AML-193 (cell line): ENCODE results near the gene ABRACL.
"Not testable (repeated sequence)": the region's sequence is repeated elsewhere in the genome, so short reads cannot be mapped to it uniquely, and the experiment has no call there.

Source experiments
- DNase-seq, 2 experiments: peaks; one replicate each; lab custom pipeline; 2025; lab: John Stamatoyannopoulos, UW

The ABRACL gene

DNA sequence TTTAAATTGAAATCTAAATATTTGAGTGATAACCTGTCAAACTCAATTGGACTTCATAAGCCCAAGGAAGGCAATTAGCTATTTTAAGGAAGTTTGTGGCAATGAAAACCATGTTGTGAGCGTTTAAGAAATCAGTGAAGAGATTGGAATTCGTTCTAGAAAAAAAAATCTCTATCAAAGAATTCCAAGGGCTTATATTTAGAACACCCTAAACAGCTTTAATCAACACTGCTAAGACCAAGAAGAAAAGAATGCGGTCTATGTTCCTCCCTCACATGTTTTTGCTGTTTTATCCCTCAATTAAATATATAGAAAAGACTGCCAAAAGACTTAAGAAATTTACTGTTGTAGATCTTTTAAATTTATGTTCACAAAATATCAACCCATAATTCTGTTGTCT is 16.6 kb upstream of the ABRACL start:
- no peak for DNase-seq

DNA sequence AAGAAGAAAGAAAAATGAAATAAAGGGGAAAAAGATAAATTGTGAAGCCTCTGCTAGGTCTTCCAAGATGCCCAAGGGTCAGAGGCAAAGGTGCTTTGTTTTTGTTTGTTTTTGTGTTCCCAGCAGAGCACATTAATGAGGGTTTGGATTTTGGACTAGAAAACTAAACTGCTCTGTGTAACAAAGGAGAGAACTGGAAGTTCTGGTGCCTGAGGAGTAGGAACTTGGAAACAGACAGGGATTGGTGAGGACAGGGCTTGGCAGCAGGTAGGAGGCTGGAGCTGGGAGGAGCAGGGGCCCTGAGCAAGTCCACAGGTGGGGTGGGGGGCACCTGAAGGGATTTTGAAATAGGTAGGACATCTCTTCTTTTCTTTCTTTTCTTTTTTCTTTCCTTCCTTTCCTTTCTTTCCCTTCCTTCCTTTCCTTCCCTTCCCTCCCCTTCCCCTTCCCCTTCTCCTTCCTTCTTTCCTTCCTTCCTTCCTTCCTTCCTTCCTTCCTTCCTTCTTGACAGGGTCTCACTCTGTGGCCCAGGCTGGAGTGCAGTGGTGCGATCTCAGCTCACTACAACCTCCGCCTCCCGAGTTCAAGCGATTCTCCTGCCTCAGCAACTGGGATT is 15.3 kb upstream of the ABRACL start:
- DNase-seq, result no peak

GRCh38 chr6:139014945-139015344 is 13.6 kb upstream of the ABRACL start:
- no peak for DNase-seq

DNA sequence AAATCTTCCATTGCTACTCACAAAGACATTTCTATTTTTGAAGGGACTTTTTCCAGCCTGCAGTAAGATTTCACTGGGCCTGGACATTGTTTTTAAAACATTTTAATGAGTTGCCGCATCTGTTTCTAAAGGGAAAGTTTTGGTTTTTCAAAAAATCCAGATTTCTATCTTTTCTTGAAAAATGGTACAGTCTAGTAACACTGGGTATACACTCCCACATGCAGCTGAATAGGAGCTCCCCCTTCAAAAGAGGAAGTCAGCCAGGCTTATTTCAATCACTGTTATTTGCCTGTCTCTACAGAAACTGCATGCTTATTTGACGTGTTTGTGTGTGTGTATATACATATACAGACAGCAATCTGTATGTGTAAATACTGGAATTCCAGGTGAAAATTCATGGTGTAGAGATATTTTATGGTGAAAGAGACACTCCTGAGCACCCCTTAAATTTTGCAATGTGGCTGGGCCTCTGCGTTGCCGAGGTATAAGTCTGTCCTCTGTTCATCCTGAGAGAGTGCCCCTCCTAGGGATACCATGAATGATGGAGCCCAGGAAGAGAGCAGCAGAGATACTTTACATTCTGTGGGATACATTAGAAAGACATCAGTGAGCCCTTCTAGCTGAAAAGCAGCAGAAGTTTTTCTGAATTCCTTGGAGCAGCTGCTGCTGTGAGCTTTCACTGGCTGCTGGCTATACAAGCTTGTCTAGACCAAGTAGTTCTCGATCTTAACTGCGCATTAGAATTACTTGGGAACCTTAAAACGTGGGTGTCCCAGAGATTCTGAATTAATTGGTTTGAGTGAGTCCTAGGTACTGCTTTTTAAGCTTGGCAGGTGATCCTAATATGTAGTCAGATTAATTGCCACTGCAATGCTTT is 12.0 kb upstream of the ABRACL start:
- DNase-seq, result peak; percentile 58 to 78

GRCh38 chr6:139017227-139017626 is 11.3 kb upstream of the ABRACL start:
- DNase-seq, result no peak

GRCh38 chr6:139019722-139020121 is 8.8 kb upstream of the ABRACL start:
- DNase-seq, result peak; percentile 49 to 58

DNA sequence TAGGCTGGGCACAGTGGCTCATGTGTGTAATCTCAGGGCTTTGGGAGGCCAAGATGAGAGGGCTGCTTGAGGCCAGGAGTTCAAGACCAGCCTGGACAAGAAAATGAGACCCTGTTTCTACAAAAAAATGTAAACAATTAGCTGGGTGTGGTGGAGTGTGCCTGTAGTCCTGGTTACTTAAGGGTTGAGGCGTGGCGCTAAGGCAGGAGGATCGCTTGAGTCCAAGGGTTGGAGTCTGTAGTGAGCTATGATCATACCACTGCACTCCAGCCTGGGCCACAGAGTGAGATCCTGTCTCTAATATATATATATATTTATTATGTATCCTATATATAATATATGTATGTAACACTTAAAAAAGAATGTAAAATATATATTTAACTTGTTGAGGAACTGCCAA is 7.9 kb upstream of the ABRACL start:
- no peak for DNase-seq

- DNase-seq, result peak; percentile 55 to 67
Measured at GRCh38 chr6:139025416-139025815, 3.1 kb upstream of the ABRACL start.

DNA sequence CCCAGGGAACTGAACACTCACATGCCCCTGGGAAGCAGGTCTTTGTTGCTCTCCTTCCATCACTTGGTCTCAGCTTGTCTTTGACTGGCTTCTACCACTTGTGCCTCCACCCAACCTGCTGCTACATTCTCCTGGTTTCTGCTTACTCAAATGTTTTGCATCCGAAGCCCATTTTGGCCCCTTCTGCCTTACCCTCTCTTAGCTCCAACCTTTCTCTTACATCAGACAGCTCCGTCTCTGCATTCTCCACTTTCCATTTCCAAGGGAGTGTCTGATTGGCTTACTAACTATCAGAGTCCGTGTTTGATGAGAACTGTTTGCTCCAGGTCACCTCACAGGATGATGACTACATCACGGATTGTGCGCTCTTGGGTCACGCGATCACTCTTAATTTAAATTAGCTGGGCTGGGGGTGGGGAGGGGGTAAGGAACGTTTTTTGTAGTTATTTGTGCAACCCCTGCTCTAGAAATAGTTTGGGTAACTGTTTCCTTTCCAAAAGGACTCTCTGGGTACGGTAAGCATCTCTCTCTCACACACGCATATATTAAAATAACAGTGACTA is 844 bp upstream of the ABRACL start:
- DNase-seq, result peak; percentile 58

- peak in 1 of 2 experiments; percentile 48 for DNase-seq
Measured at GRCh38 chr6:139028215-139028657, 309 bp upstream of the ABRACL start.

- peak; percentile 74 to 83 for DNase-seq
Measured at GRCh38 chr6:139029470-139030227, 1.1 kb downstream of the ABRACL start.

DNA sequence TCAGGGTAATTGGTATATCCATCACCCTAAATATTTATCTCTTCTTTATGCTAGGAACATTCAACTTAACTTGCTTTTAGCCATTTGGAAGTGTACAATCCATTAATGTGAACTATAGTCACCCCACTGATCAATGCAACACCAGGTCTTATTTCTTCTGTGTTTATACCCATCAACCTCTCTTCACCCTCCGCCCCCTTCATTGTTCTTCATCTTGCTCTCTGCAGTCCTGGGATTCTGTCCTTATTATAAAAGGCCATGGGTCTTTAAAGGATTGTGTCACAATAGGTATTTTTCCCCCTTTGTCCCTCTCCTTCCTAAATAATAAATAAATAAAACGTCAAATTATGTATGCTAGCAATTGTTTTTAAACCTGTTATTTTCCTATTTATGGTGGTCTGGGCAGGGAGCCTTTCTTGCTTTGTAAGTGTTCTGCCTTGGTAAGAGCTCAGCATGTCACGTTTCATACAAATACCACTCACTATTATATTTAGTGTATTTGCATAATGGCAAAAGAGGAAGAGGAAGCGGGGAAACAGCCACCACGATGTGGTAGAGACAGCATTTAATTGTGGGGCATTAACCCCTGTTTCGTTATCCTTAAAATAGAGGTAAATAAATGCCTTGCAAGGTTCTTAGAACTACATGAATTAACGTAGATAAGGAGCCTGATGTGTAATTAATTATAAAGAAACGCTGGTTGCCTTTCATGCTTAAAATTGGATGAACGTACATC is 1.9 kb downstream of the ABRACL start:
- DNase-seq, result peak; percentile 90 to 92

DNA sequence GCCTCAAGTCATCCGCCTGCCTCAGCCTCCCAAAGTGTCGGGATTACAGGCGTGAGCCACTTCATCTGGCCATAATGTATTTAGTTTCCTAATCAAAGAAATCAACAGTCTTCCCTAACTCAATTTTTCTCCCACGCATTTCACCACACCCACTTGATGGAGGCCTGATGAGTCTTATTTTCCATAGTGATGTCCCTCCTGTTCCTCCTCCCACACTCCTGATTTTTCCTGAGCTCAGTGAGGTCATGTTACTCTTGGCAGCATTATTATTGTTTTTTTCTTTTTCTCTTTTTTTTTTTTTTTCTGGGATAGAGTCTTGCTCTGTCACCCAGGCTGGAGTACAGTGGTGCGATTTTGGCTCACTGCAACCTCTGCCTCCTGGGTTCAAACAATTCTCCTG is 8.9 kb downstream of the ABRACL start:
- DNase-seq, result no peak

- no peak for DNase-seq
Measured at GRCh38 chr6:139044250-139044649, 15.7 kb downstream of the ABRACL start.

GRCh38 chr6:139047677-139048076 is 19.1 kb downstream of the ABRACL start:
- no peak for DNase-seq

DNA sequence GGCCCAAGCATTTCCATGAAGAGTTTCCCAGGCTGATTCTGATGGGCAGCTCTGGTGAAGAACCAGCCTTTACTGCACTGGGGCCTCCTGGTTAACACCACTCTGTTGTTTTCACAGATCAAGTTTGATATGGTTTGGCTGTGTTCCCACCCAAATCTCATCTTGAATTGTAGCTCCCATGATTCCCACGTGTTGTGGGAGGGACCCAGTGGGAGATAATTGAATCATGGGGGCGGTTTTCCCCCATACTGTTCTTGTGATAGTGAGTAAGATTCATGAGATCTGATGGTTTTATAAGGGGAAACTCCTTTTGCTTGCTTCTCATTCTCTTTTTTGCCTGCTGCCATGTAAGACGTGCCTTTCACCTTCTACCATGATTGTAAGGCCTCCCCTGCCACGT is 20.4 kb downstream of the ABRACL start:
- not testable (repeated sequence) for DNase-seq

DNA sequence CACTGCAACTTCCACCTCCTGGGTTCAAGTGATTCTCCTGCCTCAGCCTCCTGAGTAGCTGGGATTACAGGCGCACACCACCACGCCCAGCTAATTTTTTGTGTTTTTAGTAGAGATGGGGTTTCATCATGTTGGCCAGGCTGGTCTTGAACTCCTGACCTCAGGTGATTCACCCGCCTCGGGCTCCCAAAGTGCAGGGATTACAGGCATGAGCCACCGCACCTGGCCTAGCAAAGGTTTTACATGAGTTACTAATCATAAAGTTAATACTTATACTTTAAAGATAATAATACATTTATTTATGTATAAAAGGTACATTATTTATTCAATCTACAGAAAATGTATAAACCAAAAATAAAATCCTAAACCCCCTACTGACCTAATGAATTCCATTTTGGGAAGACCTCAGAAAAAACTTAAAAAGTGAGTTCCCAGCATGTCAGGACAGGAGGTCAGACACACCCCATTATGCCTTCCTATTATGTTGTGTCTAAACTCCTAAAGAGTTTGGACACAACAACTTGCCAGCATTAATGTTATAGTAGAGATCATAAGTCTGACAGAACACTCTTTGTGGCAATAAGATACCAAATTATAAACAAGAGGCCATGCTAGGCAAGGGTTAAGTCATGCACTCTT is 21.7 kb downstream of the ABRACL start:
- not testable (repeated sequence) for DNase-seq

DNA sequence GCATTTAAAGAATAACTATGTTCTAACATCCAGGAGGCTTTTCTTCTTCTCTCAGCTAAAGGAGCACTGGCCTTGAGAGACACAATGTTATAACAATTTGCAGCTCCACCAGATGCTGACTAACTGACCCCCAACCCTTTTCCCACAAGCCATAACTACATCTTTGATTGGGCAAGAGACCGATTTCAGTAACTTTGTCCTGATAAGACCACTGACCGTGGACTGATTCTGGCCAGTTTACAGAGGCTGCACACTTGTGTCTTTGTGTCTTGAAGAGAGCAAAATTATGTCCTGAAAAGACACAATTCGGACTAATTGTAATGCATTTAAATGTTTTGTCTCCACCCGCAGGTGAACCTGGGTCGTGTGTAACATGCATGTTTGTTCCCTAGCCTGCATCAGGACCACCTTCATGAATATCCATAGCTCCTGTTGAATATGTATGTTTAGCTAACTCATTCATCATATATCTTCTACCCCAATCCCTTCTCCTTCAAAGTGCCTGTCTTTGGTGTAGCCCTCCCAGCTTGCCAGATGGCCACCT is 22.3 kb downstream of the ABRACL start:
- no peak for DNase-seq

DNA sequence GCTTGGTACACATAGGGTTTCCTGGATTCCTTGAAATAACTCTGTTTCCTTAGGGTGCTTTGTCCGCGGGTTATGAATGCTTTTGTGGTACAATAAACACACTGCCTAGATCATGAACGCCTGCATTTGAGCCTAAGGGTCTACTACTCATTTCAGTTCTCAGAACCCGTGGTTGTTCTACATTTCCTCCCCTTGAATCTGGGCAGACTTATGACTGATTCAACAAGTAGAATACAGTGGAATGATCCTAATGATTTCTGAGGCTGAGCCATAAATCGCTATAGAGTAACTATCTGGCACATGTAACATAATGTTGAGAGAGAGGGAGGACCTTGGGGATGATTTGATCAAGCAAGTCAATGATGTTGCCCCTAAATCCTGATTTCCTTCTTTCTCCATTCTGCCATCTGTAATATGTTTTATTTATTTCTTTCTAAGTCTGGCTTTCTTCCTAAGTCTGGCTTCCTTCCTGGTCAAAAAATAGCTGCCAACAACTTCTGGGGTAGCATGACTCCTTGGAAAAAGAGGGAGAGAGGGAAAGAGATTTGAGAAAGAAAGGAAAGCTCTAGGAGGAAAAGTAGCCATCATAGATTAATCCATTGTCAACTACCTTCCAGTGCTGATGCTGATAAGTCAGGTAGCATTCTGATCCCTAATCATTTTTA is 23.0 kb downstream of the ABRACL start:
- DNase-seq, result no peak

DNA sequence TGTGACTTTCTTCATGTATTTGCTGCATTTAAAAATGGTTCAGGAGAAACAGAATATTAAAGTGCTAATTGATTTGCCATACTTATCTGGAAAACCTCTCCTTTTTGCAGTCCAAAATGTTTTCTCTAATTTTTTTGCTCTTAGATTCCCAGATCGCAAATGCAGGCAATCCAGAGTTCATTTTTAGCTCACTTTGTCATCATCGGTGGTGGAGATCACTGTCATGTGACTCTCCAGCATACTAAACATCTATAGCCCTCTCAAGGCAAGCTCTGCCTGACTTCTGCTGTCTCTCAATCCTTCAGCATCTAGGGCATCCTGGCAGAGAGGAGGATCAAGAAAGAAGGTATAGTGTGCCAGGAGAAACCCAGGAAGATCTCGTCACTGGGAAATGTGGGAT is 24.8 kb downstream of the ABRACL start:
- no peak for DNase-seq
